ENCODE data around the gene POLR1A.

DNA sequence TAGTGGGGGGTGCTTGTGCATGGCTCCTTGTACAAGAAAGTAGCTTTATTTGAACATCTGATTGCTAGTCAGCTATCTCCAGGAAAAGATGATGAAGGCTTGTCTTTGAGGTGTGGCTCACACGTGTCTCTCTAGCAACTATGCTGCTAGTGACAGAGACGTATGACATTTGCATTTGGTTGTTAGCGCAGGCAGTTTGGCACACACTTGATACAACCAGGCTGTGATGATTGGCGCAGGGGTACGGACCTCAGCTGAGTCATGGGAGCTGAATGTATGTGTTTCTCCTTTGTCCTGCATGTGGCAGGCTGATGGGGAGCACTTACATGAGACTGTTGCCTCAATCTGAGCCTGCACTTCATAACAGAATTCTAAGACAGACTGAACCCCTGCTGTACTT lies 30.0 kb upstream of the POLR1A start:
- TF ChIP-seq, protein P1, sequence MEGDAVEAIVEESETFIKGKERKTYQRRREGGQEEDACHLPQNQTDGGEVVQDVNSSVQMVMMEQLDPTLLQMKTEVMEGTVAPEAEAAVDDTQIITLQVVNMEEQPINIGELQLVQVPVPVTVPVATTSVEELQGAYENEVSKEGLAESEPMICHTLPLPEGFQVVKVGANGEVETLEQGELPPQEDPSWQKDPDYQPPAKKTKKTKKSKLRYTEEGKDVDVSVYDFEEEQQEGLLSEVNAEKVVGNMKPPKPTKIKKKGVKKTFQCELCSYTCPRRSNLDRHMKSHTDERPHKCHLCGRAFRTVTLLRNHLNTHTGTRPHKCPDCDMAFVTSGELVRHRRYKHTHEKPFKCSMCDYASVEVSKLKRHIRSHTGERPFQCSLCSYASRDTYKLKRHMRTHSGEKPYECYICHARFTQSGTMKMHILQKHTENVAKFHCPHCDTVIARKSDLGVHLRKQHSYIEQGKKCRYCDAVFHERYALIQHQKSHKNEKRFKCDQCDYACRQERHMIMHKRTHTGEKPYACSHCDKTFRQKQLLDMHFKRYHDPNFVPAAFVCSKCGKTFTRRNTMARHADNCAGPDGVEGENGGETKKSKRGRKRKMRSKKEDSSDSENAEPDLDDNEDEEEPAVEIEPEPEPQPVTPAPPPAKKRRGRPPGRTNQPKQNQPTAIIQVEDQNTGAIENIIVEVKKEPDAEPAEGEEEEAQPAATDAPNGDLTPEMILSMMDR (IDR thresholded peaks at IDR 0.05) = no peak
- no peak for TF ChIP-seq ZFX (IDR thresholded peaks at IDR 0.05; ENCODE audit: borderline replicate concordance)

All from 22Rv1 (cell line).